Calu3 (cell line): ENCODE results near the gene CKMT2. TPM values are rescaled to one million over a fixed set of nuclear protein-coding genes. Genes with fewer than 3 reads are reported as not detected.

Experiments
- BruUV-seq: library from RNA; stranded (reverse); fragments of 400-500 nt; replicated peaks from 2 replicates; lab custom pipeline; 2021; lab: Mats Ljungman, UMichigan
- CTCF ChIA-PET: fragments of 300-600 bp; sonication (Branson Sonifier 250); formaldehyde crosslinking; loops from one replicate; lab custom pipeline; 2022; ENCODE audit warnings: antibody characterized with exemption; lab: Charles Lee
- DNase-seq: peaks from one replicate; pipeline ENCODE4 v3.0.0; 2022
- H3K27ac Mint-ChIP-seq: one replicate; pipeline ENCODE4 v1.8.0; 2022; ENCODE audit warnings: mixed read lengths; ENCODE audit not compliant: unreplicated experiment
- H3K27me3 Mint-ChIP-seq: one replicate; pipeline ENCODE4 v1.8.0; 2022; ENCODE audit warnings: mixed read lengths; ENCODE audit not compliant: unreplicated experiment
- H3K36me3 Mint-ChIP-seq: one replicate; pipeline ENCODE4 v1.8.0; 2022; ENCODE audit warnings: mild to moderate bottlenecking, moderate library complexity, mixed read lengths; ENCODE audit not compliant: insufficient read depth, unreplicated experiment
- H3K4me1 Mint-ChIP-seq: one replicate; pipeline ENCODE4 v1.8.0; 2022; ENCODE audit warnings: mild to moderate bottlenecking, low read depth, mixed read lengths; ENCODE audit not compliant: unreplicated experiment
- H3K4me3 Mint-ChIP-seq: one replicate; pipeline ENCODE4 v1.8.0; 2022; ENCODE audit warnings: mild to moderate bottlenecking, low read depth, moderate library complexity, mixed read lengths; ENCODE audit not compliant: unreplicated experiment
- H3K9me3 Mint-ChIP-seq: one replicate; pipeline ENCODE4 v1.8.0; 2022; ENCODE audit warnings: low read depth, mixed read lengths; ENCODE audit not compliant: unreplicated experiment
- CTCF ChIP-seq: fragments of 200-600 bp; IDR thresholded peaks from one replicate; pipeline ENCODE4 v1.8.0; 2022; ENCODE audit warnings: antibody characterized with exemption; ENCODE audit not compliant: unreplicated experiment
- intact Hi-C: fragments of 100-400 bp; cut with micrococcal nuclease; formaldehyde crosslinking; loops from one replicate; pipeline ENCODE4 v1.10.0; 2022; ENCODE audit not compliant: unreplicated experiment
- total RNA-seq: library from RNA; stranded (reverse); gene quantifications from 2 replicates; pipeline ENCODE4 v1.2.3, GENCODE V29; 2022

CKMT2 gene
- total RNA-seq, 1 experiment from 2014 or later: not detected

DNA sequence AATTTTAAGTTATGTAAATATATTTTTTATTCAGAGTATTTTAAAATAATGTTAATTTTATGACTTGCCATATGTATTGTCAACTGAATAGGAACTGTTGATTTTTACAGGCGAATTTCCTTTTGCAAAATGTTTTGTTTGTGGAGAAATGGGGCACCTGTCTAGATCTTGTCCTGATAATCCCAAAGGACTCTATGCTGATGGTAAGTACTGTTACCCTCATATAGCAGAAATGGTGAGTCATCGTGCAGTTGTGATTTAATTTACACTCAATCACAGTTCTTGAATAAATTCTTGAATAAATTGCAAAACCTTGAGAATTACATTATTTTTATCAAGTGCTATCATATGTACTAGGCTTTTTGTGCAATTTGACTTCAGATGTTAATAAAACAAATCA is 75.7 kb downstream of the CKMT2 start:
- intact Hi-C loops: loop anchor here (10.0 kb wide), 2 partner anchors 86 to 624 kb away; partner anchors contain the start of gene ACOT12
- no TSS peak for BruUV-seq
- H3K9me3 Mint-ChIP-seq: no peaks in the 10 kb centered on the region
- no peak overlapping the region for H3K27ac Mint-ChIP-seq
- H3K4me1 Mint-ChIP-seq: peaks cover 13% of the 10 kb centered on the region
- no peak for TF ChIP-seq CTCF
- CTCF ChIA-PET: no interaction called here
- H3K4me3 Mint-ChIP-seq: no peak overlapping the region
- no peak for DNase-seq
- peaks cover 16% of the 10 kb centered on the region for H3K36me3 Mint-ChIP-seq
- no peaks in the 10 kb centered on the region for H3K27me3 Mint-ChIP-seq

- TF ChIP-seq CTCF: no peak
- Mint-ChIP-seq H3K27ac (no peak overlapping the region), H3K9me3 (no peaks in the 10 kb centered on the region), H3K27me3 (no peaks in the 10 kb centered on the region), H3K4me1 (no peaks in the 10 kb centered on the region), H3K36me3 (peaks cover 16% of the 10 kb centered on the region), H3K4me3 (no peak overlapping the region)
- intact Hi-C loops: no loop called here
- no TSS peak for BruUV-seq
- CTCF ChIA-PET: no interaction called here
- DNase-seq: no peak
Measured at GRCh38 chr5:81310402-81311063, 77.4 kb downstream of the CKMT2 start.

DNA sequence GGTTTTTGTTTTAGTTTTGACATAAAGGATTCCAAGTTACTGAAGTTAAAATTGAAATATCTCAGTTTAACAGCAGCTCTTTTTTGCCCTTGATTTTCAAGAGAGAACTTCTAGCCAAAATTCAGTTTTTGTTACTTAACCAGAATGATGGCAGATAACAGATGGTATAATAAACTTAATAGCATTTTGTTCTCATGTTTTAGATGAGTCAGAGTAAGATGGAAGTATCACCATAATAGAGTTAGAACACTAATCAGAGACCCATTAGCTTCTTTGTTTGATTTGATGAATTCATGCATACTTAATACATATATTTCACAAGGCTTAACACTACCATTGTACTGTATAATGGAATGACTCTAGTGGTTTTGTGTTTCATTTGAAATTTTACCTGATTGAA is 80.2 kb downstream of the CKMT2 start:
- H3K27me3 Mint-ChIP-seq: no peaks in the 10 kb centered on the region
- H3K4me1 Mint-ChIP-seq: no peaks in the 10 kb centered on the region
- intact Hi-C loops: no loop called here
- H3K4me3 Mint-ChIP-seq: no peak overlapping the region
- no peak for DNase-seq
- BruUV-seq: no TSS peak
- peaks cover 15% of the 10 kb centered on the region for H3K36me3 Mint-ChIP-seq
- no peak overlapping the region for H3K27ac Mint-ChIP-seq
- no peaks in the 10 kb centered on the region for H3K9me3 Mint-ChIP-seq
- TF ChIP-seq CTCF: no peak
- CTCF ChIA-PET: interaction anchor here (0.9 kb wide), 1 partner anchor 9 kb away, joined by 3 read pairs; no protein-coding TSS in a partner anchor

- BruUV-seq: no TSS peak
- CTCF ChIA-PET: interaction anchor here (0.9 kb wide), 1 partner anchor 10 kb away, joined by 3 read pairs; no protein-coding TSS in a partner anchor
- DNase-seq: no peak
- Mint-ChIP-seq H3K9me3 (no peaks in the 10 kb centered on the region), H3K4me3 (no peak overlapping the region), H3K4me1 (no peaks in the 10 kb centered on the region), H3K27me3 (no peaks in the 10 kb centered on the region), H3K27ac (no peak overlapping the region), H3K36me3 (peaks cover 11% of the 10 kb centered on the region)
- intact Hi-C loops: no loop called here
- no peak for TF ChIP-seq CTCF
Measured at GRCh38 chr5:81313686-81314085, 80.6 kb downstream of the CKMT2 start.
